Epithelial cell of esophagus (primary cell): ENCODE results near the gene LSMEM2.
"Not testable (repeated sequence)": the region's sequence is repeated elsewhere in the genome, so short reads cannot be mapped to it uniquely, and the experiment has no call there.

ENCODE experiments used
- DNase-seq: peaks from one replicate; pipeline ENCODE4 v3.0.0; 2010; ENCODE audit warnings: low read depth
- H3K4me3 ChIP-seq: 2 replicates; pipeline ENCODE4 v1.5.1; 2011; ENCODE audit warnings: mild to moderate bottlenecking, low read length, control low read depth
- CTCF ChIP-seq: IDR thresholded peaks from 2 replicates; pipeline ENCODE4 v1.5.1; 2011; ENCODE audit warnings: low read depth, mild to moderate bottlenecking, low read length, control low read depth, inconsistent platforms; ENCODE audit not compliant: insufficient read depth; ENCODE audit errors: missing control alignments

The LSMEM2 gene

DNA sequence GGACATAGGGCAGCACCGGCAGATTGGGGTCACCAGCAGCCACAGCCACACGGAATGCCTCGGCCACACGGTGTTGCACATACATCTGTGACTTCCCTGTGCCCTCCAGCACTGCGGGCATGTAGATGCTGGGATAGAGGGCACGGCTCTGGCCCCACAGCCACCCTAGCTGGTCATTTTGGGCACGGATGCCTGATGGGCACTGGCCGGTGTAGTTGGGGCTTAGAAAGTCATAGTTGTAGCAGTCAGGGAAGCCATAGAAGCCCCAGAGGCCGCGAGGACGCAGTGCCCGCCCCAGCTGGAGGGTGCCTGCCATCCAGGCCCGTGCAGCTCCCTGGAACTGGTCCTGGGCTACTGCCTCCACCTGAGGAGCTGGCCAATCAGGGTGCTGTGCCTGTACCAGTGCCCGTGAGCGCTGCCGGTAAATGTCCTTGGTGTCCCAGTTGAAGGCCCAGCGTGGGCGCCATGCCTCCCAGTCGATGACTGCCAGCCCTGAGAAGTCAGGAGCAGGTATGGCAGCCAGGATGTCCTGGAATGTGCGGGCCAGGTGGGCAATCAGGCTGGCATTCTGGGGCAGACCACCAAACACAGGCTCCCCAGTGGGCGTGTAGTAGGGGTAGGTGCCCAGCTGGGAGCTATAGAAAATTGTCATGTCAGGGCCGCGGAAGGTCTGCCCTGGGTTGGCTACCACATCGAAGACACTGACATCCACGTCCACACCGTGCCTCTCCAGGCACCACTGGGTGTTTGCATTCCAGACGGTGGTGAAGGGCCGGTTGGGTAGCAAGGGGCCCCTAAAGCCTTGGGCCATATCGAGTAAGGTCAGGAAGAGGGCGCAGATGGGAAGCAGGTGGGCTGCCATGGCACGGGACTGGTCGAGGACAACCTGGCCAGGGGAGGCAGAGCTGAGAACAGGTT is 23.5 kb downstream of the LSMEM2 start:
- DNase-seq = no peak
- TF ChIP-seq CTCF = no peak
- H3K4me3 ChIP-seq = no peak overlapping the region

GRCh38 chr3:50303013-50303815 is 24.3 kb downstream of the LSMEM2 start, which contains the start of gene HYAL1:
TSS of gene HYAL1 (minus strand) at chr3:50303574. CDS start at chr3:50302956, 618 bp downstream.
- H3K4me3 ChIP-seq = peak within 1 kb of the TSS; percentile 3
- DNase-seq = peak; percentile 41
- peak; percentile 14 for TF ChIP-seq CTCF

- no peak overlapping the region for H3K4me3 ChIP-seq
- peak; percentile 66 for DNase-seq
- TF ChIP-seq CTCF = no peak
Measured at GRCh38 chr3:50304601-50305000, 25.7 kb downstream of the LSMEM2 start.

GRCh38 chr3:50312041-50312440 is 33.2 kb downstream of the LSMEM2 start:
- H3K4me3 ChIP-seq, DNase-seq: not testable (repeated sequence)

GRCh38 chr3:50314342-50314741 is 35.5 kb downstream of the LSMEM2 start:
- no peak for TF ChIP-seq CTCF
- H3K4me3 ChIP-seq = no peak overlapping the region
- no peak for DNase-seq

GRCh38 chr3:50314816-50315215 is 35.9 kb downstream of the LSMEM2 start:
- no peak for DNase-seq
- TF ChIP-seq CTCF = no peak
- no peak overlapping the region for H3K4me3 ChIP-seq

GRCh38 chr3:50316657-50317242 is 37.9 kb downstream of the LSMEM2 start:
- no peak overlapping the region for H3K4me3 ChIP-seq
- DNase-seq = peak; percentile 99
- TF ChIP-seq CTCF = no peak
